Colonic mucosa (tissue), 4 donors: ENCODE data around the gene TENM4. TPM values are rescaled to one million over a fixed set of nuclear protein-coding genes. Genes with fewer than 3 reads are reported as not detected.

Experiments used
- DNase-seq: peaks from one replicate; pipeline ENCODE4 v3.0.0-alpha.2; 2020
- H3K27ac ChIP-seq: fragments of 200-600 bp; one replicate; pipeline ENCODE4 v1.8.0; 2021
- H3K27me3 ChIP-seq: fragments of 200-600 bp; one replicate; pipeline ENCODE4 v1.8.0; 2021
- H3K36me3 ChIP-seq: fragments of 200-600 bp; one replicate; pipeline ENCODE4 v1.8.0; 2021
- H3K4me1 ChIP-seq: fragments of 200-600 bp; one replicate; pipeline ENCODE4 v1.8.0; 2021; ENCODE audit warnings: mild to moderate bottlenecking
- H3K4me3 ChIP-seq: fragments of 200-600 bp; one replicate; pipeline ENCODE4 v1.8.0; 2021
- H3K9ac ChIP-seq, 2 donors: one replicate each; pipeline ENCODE4 v1.7.0; 2013; ENCODE audit warnings: control low read depth in 2 of 2, low read depth in 2 of 2, low read length in 2 of 2
- H3K9me3 ChIP-seq: fragments of 200-600 bp; one replicate; pipeline ENCODE4 v1.8.0; 2021
- CTCF ChIP-seq: fragments of 200-600 bp; IDR thresholded peaks from one replicate; pipeline ENCODE4 v1.8.0; 2022; ENCODE audit warnings: antibody characterized with exemption, mild to moderate bottlenecking
- intact Hi-C: fragments of 100-400 bp; cut with DNase I; formaldehyde crosslinking; loops from one replicate; pipeline ENCODE4 v1.14.1; 2022
- microRNA-seq: library from miRNA; unstranded; fragments of <30 nt; microRNA quantifications from one replicate; pipeline ENCODE4, GENCODE V29; 2019
- total RNA-seq, 2 donors: library from RNA; stranded (reverse); fragmentation: NEBNext Ultra II Directional in 1 of 2; extraction: Animal tissue kit (Norgen Biotek cat#: 25700) in 1 of 2; gene quantifications; one replicate each; pipeline ENCODE4 v1.2.1, GENCODE V29; 2021
- donor health status: healthy.
- donor health status: DM: no; HTN: no; CAD: no.
- donor health status: DM: no; HTN: no; CAD: no.

The TENM4 gene
- total RNA-seq, 2 donors from 2014 or later: 0.48 to 1.2 TPM

GRCh38 chr11:78605296-78605695 lies 835.5 kb downstream of the TENM4 start:
- no peak for DNase-seq
- Histone ChIP-seq H3K27me3 (no peaks in the 10 kb centered on the region), H3K4me3 (no peak overlapping the region), H3K36me3 (no peaks in the 10 kb centered on the region), H3K9me3 (no peaks in the 10 kb centered on the region), H3K4me1 (no peaks in the 10 kb centered on the region), H3K9ac (no peak overlapping the region), H3K27ac (no peak overlapping the region)
- intact Hi-C loops: no loop called here
- TF ChIP-seq CTCF: no peak

GRCh38 chr11:78603792-78604191 lies 837.0 kb downstream of the TENM4 start:
- intact Hi-C loops: no loop called here
- no peaks in the 10 kb centered on the region for H3K9me3 ChIP-seq
- H3K27me3 ChIP-seq: no peaks in the 10 kb centered on the region
- H3K4me1 ChIP-seq: no peaks in the 10 kb centered on the region
- H3K36me3 ChIP-seq: no peaks in the 10 kb centered on the region
- no peak for DNase-seq
- H3K9ac ChIP-seq: no peak overlapping the region
- H3K27ac ChIP-seq: no peak overlapping the region
- TF ChIP-seq CTCF: no peak
- H3K4me3 ChIP-seq: no peak overlapping the region

Small RNAs within 50 kb of the gene (microRNA-seq; reads per million reads assigned to microRNA genes)
- gene MIR5579: not detected
- 184 reads per million, percentile 59 among the genes with 10 or more reads in this experiment for gene MIR708
